SKM-1 (cell line): ENCODE results near the gene ADGRF4.

Experiments
- DNase-seq: peaks from one replicate; lab custom pipeline; 2025; ENCODE audit not compliant: unreplicated experiment; lab: John Stamatoyannopoulos, UW

Gene ADGRF4

DNA sequence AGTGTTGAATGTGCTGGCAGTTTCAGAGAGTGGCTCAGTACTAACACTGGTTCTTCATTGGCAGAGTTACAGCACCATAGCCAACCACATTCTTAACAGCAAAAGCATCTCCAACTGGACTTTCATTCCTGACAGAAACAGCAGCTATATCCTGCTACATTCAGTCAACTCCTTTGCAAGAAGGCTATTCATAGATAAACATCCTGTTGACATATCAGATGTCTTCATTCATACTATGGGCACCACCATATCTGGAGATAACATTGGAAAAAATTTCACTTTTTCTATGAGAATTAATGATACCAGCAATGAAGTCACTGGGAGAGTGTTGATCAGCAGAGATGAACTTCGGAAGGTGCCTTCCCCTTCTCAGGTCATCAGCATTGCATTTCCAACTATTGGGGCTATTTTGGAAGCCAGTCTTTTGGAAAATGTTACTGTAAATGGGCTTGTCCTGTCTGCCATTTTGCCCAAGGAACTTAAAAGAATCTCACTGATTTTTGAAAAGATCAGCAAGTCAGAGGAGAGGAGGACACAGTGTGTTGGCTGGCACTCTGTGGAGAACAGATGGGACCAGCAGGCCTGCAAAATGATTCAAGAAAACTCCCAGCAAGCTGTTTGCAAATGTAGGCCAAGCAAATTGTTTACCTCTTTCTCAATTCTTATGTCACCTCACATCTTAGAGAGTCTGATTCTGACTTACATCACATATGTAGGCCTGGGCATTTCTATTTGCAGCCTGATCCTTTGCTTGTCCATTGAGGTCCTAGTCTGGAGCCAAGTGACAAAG is 17.0 kb upstream of the ADGRF4 start:
- no peak for DNase-seq

DNA sequence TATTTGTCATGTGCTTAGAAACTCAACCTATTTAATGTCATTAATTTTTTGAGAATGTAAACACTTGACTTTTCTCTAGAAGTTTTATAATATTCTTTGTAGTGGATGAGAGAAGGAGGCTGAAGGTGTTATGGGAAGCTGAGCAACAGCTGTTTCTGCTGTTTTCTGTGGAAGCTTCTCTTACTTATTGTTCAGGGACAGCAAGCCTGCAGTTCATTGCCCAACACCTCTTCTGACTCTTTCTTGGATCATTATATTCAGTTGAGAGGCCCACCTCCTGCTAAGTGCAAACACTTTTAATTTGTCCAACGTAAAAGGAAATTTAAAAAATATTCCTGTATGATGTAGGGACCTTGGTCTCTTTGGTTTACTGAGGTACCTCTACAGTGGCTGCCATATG is 12.0 kb upstream of the ADGRF4 start:
- no peak for DNase-seq

DNA sequence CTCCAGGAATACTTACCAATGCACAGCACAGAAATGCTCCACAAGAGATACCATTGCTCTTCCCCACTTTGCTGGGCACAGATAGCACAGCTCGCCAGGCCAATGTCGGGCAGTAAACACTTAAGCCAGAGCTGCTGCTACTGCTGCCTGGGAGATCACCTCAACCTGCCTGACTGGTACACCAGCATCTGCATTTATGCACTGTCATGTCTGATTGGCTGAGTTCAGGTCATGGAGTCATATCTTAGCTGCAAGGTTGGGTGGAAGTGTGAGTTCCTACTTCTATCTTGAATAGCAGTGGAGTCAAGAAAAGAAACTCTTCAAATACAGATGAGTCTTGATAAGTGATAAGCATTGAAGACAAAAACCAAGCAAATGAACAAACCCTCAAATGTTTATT is 10.9 kb upstream of the ADGRF4 start:
- DNase-seq = no peak

DNA sequence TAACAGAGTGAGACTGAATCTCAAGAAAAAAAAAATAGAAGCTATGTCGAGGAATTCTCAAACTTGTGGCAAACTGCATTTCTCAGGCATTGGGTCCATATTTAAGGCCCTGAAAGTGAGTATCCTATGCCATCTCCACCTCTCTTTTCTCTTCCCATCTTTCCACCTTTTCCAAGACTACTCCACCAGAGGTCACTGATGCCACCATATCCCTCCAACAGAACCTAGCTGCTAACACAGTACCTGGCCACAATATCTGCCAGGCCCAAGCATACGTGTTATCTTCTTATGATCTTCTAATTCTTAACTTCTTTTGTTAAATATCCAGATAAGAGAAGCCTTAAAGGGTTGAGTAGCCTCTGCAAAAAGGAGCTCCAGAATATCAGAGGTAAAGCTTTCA is 8.2 kb upstream of the ADGRF4 start:
- no peak for DNase-seq

DNA sequence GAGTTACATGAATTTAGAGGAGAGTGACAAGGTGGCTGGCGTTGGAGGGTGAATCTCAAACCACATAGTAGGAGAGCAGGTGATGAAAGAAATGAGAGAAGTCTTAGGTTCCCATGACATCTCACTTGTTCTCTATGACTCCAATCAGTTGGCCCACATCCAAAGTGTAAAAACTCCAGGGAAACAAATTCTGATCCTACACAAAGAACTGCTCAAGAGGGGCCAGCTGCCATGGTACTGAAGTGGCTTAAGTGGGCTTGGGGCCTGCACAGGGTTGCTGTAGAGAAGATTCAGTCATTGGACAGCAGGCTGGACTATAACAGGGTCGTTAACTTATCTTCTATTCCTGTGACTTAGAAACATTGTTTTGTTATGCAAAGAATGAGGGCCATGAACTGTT is 7.6 kb upstream of the ADGRF4 start:
- no peak for DNase-seq

DNA sequence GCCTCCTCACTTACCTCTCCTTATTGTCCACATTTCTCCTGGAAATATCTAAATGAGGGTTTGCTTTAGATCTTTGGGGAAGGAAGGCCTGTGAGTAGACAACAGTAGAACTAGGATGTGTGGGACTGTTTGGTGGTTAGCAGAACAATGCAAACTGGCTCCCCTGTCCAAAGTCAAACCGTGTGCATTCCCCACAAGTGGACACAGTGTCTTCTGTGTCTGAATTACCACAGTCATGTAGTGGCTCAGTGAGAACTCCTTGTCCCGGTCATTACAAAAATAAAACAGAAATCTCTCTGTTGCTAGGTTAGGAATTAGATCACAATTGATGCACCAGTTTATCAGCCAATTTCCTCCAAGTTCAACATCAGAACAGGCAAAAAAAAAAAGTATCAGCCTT is 455 bp upstream of the ADGRF4 start:
- no peak for DNase-seq

DNA sequence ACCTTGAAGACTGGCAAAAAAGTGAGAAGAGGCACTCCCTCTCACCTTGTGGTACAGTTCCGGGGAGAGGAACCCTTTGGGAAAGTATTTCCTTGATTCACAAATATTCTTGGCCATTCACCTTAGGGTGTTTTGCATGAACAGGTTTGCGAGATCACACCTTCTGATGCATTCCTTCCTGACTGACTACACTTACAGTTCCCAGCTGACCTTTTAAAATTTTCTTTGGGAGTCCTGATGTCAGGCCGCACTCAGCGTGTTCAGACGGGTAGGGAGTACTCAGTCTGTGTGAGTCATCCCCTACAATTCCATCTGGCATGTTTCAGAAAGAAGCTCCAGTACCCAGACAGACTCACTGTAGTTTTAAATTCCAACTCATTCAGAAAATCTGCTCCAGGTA is 1.7 kb downstream of the ADGRF4 start:
- DNase-seq = no peak

DNA sequence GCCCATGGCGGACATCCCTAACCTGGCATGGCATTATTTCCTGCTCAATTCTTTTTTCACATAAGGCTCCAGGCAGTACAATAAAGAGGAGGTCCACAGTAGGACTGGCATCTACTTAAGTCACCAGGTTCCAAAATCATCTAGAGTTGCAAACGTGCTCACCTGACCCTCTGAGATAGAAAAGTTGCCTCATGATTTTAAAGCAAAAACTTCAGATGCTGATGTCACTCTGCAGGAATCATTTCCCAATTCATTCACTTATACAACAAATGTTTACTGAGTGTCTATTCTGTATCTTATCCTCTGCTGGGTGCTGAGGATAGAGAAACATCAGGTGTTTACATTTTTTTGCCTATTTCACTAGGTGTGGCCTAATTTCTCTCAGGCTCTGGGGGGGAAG is 2.2 kb downstream of the ADGRF4 start:
- no peak for DNase-seq

DNA sequence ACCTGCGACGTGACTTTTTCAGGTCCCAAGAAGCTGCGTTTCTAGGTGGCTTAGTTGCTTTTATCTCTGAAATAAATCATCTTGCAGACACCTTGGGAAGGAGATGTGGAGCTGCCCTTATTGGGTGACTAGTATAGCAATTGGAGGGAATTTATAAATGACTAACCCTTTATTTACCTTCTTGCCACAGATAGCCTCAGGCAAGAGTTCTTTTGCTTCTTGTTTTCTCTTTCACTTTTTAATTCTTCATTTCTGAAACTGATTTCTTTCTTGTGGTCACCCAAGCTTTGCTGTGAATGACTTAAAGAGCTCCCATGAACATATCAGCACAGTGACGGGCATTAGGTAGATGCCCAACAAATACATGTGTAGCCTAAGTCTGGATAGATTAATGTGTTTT is 3.0 kb downstream of the ADGRF4 start:
- DNase-seq = no peak

DNA sequence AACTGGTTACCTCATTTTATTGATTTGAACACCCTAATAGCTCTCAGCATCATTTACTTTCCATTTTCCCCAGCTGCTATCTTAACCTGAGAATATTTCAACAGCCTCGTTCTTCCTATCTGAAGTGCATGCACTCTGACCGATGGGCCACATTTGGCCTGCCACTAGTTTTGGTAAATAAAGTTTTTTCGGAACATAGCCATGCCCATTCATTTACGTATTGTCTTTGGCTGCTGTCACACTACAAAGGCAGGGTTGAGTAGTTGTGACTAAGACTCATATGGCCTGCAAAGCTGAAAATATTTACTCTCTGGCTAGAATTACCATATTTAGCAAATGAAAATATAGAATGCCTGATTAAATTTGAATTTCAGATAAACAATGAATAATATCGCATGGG is 10.8 kb downstream of the ADGRF4 start:
- no peak for DNase-seq

DNA sequence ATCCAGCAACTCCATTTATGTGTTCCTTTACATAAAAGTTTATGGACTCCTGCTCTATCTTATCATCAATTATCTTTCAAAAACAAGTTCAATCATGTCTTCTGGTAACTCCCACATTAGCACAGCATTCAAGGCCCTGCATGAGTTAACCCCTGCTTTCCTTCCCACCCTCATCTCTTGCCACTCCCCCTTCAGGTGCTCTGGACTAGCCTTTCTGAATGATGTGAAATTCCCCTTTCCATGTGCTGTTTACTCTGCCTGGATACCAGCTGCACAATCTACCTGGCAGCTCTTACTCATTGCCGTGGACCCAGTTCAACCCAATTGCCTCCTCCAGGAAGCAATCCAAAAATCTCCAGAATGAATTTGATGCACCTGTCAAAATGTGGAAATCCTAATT is 11.9 kb downstream of the ADGRF4 start:
- no peak for DNase-seq

DNA sequence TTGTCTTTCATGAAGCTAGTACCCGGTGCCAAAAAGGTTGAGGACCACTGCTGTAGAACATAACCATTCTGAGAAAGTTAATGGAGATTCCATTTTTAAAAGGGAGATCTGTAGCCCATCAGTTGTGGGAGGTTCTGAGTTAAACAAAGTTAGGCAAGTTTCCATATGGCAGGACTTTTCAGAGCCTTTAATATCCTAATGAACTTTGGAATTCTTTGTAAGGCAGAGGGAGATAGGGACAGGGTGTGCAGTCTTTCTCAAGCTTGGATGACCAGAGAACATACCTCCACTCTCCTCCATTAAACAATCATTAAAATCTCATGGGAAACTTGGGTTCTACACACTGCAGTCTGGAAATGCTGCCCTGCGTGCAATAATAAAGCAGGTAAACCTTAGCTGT is 14.8 kb downstream of the ADGRF4 start:
- DNase-seq = no peak

DNA sequence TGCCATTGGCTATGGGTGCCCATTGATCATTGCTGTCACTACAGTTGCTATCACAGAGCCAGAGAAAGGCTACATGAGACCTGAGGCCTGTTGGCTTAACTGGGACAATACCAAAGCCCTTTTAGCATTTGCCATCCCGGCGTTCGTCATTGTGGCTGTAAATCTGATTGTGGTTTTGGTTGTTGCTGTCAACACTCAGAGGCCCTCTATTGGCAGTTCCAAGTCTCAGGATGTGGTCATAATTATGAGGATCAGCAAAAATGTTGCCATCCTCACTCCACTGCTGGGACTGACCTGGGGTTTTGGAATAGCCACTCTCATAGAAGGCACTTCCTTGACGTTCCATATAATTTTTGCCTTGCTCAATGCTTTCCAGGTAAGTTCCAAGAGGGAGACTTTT is 16.4 kb downstream of the ADGRF4 start:
- DNase-seq = no peak

DNA sequence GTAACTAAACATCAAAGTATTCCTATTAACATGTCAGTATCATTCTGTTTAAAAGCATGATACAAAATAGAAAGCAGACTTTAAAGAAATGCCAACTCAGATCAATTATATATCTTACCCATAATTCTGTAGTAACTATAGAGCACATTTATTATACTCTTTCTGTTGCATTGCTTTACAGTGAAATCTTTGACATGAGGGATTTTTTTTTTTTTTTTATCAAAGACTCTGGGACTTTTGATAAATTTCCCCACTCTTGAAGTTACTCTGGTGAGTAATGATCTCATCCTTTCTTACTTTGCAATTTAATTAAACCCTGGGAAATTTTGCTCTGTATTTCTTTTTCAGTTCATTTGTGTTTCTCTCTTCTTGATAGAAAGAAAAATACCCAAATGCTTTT is 17.4 kb downstream of the ADGRF4 start:
- DNase-seq = no peak

DNA sequence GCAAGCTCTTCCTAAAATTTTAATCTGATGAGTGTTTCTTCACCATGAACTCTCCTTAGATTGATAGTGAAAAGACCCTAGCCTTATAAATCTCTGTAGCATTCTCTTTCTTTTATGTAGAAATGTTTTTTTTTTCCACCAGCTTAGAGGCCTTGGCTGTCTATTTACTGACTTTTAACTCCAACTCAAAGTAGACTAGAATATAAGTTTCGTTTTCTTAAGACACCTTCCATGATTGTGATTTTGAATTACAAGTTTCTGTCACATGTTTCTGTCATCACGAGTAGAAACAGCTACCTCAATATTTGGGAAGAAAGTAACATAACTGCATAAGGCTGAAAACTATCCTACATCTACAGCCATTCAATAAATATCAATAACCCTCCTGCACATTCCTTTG is 17.8 kb downstream of the ADGRF4 start:
- DNase-seq = no peak

DNA sequence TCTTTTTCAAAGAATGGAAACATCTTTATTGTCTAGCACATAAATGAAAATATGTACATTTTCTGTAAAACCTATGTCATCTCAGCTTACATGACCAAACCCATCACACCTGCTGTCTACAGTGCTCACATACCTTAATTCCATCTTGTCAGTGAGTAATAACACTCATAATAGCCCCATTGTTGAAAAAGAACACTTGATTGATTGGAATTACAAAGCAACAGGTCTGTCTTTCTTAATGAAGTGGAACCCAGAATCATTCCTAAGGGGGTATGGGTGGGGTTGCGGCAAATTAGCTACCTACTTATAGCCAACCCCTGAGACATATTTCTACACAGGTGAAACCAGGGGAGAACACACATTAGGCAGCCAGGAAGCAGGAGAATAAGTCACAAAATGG is 20.2 kb downstream of the ADGRF4 start:
- no peak for DNase-seq

DNA sequence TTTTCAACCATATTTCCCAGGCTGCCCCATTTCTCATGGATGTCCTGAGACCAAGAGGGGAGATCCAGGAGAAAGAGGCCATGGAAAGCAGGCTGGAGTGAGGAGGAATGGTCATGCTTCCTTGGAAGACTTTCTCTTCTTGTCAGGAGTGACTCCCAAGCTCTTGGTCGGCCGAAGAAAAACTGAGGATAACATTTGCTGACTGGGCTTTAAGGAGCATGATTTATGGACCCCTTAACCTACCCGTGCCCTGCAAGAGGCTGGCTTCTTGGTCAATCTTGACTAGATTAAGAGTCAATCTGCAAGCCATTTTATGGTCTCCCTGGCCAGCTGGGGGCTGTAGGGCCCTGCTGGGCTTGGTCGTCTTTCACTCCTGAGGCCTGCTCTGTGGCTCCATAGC is 22.8 kb downstream of the ADGRF4 start:
- DNase-seq = no peak

DNA sequence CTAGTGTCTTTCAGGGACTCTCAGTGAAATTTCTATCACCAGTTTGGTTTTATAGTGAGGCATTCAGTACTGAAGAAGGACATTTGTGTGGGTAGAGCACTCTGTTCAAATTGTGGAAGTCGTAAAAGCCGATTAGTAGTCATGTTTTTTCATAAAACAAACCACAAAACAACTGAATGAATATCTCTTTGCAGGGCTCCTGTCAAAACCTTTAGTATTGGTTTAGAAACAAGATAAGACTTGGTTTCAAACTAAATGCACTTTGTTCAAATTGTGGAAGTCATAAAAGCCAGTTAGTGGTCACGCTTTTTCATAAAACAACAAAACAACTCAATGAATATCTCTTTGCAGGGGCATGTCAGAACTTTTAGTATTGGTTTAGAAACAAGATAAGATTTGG is 23.8 kb downstream of the ADGRF4 start:
- no peak for DNase-seq

DNA sequence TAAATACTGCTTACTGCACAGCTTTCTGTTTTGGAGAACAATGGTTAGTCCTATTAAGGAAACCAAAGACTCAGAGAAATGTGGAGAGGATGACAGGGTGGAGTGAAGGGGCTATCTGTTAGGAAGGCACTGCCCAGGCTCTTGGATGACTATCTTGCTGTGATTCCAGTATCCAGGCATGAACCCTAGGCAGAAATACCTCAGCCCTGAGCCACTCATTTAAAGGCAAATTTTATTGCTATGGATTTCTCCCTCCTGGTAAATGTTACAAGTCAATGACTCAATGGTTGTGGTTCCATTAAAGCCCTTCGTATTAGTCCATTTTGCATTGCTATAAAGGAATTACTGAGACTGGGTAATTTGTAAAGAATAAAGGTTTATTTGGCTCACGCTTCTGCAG is 25.9 kb downstream of the ADGRF4 start:
- no peak for DNase-seq

DNA sequence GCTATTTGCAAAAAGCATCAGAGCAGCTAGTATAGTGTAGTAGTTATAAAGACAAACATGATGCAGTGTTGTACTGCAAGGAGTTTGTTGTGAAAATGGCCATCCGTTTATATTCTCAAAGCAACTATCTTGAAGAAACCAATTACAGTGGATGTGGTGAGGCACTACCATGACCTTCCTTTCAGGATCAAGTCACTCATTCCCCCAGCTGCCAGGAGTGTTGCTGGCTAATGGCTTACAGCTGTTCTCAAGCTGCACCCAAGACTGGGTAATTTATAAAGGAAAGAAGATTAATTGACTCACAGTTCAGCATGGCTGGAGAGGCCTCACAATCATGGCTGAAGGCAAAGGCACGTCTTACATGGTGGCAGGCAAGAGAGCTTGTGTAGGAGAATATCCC is 29.0 kb downstream of the ADGRF4 start:
- DNase-seq = no peak

DNA sequence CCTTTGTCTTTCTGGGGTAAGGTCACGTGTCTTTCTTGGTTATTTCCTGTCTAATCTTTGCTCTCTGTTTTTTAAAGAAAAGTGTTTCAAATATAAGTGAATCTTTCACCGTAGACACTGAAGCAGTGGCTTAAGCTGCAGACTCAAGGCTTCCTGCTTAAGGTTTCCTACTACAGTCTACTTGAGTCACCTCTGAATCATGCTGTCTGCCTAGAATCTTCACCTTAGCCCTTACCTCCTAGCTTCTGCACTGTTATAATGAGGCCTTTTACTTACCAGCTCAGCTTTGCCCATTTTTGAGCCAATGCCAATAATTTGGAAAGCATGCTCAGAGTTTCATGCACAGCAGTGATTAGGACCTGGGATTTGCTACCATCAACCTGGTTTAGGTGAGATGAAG is 30.6 kb downstream of the ADGRF4 start:
- DNase-seq = no peak

DNA sequence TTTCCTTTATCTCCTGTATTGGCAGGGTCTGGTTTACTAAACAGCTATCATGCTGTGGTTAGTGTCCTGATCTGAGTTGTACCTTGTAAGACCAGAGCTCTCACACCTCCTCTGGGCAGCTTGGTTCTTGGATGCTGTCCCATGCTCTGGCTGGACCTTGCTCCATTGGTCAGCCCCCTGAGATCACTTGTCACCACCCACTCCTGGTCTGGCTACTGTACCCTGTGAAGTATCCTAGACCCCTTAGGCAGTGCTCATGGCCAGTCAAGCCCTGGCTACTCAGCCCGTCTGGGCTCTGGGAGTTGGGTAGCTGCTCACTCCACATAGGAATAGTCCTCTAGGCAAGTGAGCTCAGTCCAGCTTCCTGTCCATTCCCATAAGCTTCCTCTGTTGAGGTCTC is 31.1 kb downstream of the ADGRF4 start:
- DNase-seq = no peak

DNA sequence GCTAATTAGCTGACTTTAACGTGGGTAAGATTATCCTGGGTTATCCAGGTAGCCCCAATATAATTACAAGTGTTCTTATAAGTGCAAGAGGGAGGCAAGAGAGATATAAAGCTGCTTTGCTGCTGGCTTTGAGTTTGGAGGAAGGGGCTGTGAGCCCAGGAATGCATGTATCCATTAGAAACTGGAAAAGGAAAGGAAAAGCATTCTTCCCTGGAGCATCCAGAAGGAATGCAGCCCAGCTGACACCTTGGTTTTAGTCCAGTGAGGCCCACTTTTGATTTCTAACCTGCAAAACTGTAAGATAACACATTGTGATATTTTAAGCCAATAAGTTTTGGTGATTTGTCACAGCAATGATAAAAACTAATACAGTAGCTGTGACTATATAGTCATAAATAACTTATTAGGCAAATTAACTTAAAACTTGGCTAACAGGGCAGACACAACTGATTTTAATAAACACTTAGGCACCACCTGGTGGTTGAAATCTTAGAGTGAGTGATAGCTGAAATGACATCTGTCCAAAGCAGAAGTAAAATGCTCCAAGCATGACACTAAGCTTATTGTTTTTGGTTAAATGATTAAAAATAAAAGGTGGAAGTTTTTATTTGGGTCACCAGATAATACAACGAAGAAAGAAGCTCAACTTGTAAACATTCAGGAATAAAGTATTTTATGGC is 35.6 kb downstream of the ADGRF4 start:
- no peak for DNase-seq
